Breast epithelium (tissue), 3 donors: ENCODE results near the gene ZNF749.

Experiments
- CTCF ChIP-seq, 3 donors: fragments of 450-650 bp; IDR thresholded peaks; one replicate each; pipeline ENCODE4 v1.5.1; 2016 to 2017; ENCODE audit warnings: antibody characterized with exemption in 3 of 3, mild to moderate bottlenecking in 3 of 3, moderate library complexity in 3 of 3
- POLR2A ChIP-seq: fragments of 450-650 bp; IDR thresholded peaks from one replicate; pipeline ENCODE4 v1.6.1; 2016; ENCODE audit warnings: antibody characterized with exemption, mild to moderate bottlenecking, moderate library complexity

- TF ChIP-seq CTCF (IDR thresholded peaks at IDR 0.05), result no peak
- no peak for TF ChIP-seq POLR2A
These were observed 24.1 kb upstream of the ZNF749 start, which contains the start of gene ZNF17 for GRCh38 chr19:57410877-57411671.
